GM23338 (cell line): ENCODE data around the gene CHRM5.

Experiments used
- CREB1 ChIP-seq: fragments of 250-450 bp; sonication (Bioruptor Pico); IDR thresholded peaks from 2 replicates; pipeline ENCODE4 v1.5.0; 2020; ENCODE audit warnings: low read depth, mild to moderate bottlenecking, moderate library complexity
- EZH2 ChIP-seq: fragments of 200-600 bp; sonication (generic); IDR thresholded peaks from one replicate; pipeline ENCODE4 v1.8.0; 2017; ENCODE audit warnings: antibody characterized with exemption, mild to moderate bottlenecking, low read depth; ENCODE audit not compliant: unreplicated experiment
- EZH2phosphoT487 ChIP-seq: fragments of 200-600 bp; sonication (generic); IDR thresholded peaks from one replicate; pipeline ENCODE4 v1.8.1; 2018; ENCODE audit warnings: antibody characterized with exemption; ENCODE audit not compliant: unreplicated experiment
- JUNB ChIP-seq: IDR thresholded peaks from one replicate; pipeline ENCODE4 v1.6.1; 2016; ENCODE audit warnings: antibody characterized with exemption; ENCODE audit not compliant: unreplicated experiment
- NANOG ChIP-seq: IDR thresholded peaks from 2 replicates; pipeline ENCODE4 v1.6.1; 2016; ENCODE audit warnings: antibody characterized with exemption, borderline replicate concordance
- POLR2AphosphoS5 ChIP-seq: IDR thresholded peaks from 2 replicates; pipeline ENCODE4 v1.6.1; 2016; ENCODE audit warnings: antibody characterized with exemption, low read depth
- STAT1 ChIP-seq: IDR thresholded peaks from one replicate; pipeline ENCODE4 v1.6.1; 2016; ENCODE audit warnings: antibody characterized with exemption; ENCODE audit not compliant: unreplicated experiment
- ZNF114 ChIP-seq: fragments of 250-450 bp; sonication (Bioruptor Pico); IDR thresholded peaks from 2 replicates; pipeline ENCODE4 v1.5.0; 2020; ENCODE audit warnings: mild to moderate bottlenecking, moderate library complexity
- ZNF331 ChIP-seq: fragments of 250-450 bp; sonication (Bioruptor Pico); IDR thresholded peaks from 2 replicates; pipeline ENCODE4 v1.5.0; 2020; ENCODE audit warnings: low read depth, mild to moderate bottlenecking, moderate library complexity
- TF ChIP-seq, protein P1 (sequence below), 2 experiments: fragments of 200-600 bp in 1 of 2; sonication (generic) in 1 of 2; conservative IDR thresholded peaks; 2 replicates each; pipeline versions ENCODE4 v1.5.1 to v1.6.1; 2016 to 2017; ENCODE audit warnings: antibody characterized with exemption in 2 of 2, low read depth in 2 of 2, mild to moderate bottlenecking in 2 of 2, moderate library complexity in 1 of 2
- TF ChIP-seq, protein P2 (sequence below): IDR thresholded peaks from 2 replicates; pipeline ENCODE4 v1.6.1; 2016; ENCODE audit warnings: antibody characterized with exemption
- TF ChIP-seq, protein P3 (sequence below): IDR thresholded peaks from one replicate; pipeline ENCODE4 v1.6.1; 2018; ENCODE audit warnings: antibody characterized with exemption; ENCODE audit not compliant: unreplicated experiment
- TF ChIP-seq, protein P4 (sequence below): fragments of 250-450 bp; sonication (Bioruptor Pico); IDR thresholded peaks from 2 replicates; pipeline ENCODE4 v1.5.0; 2020; ENCODE audit warnings: mild to moderate bottlenecking, moderate library complexity

DNA sequence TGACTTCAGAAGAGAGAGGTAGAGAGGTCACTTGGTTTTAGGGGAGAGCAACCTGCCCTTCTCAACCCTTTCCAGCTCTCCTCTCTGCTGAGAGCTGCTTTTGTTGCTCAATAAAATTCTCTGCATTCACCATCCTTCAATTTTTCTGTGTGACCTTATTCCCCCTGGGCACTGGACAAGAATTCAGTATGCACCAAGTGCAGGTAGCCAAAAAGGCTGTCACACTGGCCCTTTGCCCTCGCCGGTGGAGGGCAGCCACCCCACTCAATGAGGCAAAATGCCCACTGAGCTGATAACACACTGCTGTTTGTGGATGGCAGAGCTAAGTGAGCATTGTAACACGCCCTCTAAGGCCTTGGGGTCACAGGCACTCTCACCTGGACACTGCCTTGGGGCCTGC is 146.4 kb downstream of the CHRM5 start:
- TF ChIP-seq POLR2AphosphoS5, result no peak
- TF ChIP-seq, protein P1, sequence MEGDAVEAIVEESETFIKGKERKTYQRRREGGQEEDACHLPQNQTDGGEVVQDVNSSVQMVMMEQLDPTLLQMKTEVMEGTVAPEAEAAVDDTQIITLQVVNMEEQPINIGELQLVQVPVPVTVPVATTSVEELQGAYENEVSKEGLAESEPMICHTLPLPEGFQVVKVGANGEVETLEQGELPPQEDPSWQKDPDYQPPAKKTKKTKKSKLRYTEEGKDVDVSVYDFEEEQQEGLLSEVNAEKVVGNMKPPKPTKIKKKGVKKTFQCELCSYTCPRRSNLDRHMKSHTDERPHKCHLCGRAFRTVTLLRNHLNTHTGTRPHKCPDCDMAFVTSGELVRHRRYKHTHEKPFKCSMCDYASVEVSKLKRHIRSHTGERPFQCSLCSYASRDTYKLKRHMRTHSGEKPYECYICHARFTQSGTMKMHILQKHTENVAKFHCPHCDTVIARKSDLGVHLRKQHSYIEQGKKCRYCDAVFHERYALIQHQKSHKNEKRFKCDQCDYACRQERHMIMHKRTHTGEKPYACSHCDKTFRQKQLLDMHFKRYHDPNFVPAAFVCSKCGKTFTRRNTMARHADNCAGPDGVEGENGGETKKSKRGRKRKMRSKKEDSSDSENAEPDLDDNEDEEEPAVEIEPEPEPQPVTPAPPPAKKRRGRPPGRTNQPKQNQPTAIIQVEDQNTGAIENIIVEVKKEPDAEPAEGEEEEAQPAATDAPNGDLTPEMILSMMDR (conservative IDR thresholded peaks at IDR 0.05; ENCODE audit: low read depth in 2 of 2), result no peak
- no peak for TF ChIP-seq CREB1 (CRISPR knock-in tag)
- no peak for TF ChIP-seq EZH2
- no peak for TF ChIP-seq NANOG
- no peak for TF ChIP-seq JUNB
- no peak for TF ChIP-seq STAT1
- TF ChIP-seq, protein P2, sequence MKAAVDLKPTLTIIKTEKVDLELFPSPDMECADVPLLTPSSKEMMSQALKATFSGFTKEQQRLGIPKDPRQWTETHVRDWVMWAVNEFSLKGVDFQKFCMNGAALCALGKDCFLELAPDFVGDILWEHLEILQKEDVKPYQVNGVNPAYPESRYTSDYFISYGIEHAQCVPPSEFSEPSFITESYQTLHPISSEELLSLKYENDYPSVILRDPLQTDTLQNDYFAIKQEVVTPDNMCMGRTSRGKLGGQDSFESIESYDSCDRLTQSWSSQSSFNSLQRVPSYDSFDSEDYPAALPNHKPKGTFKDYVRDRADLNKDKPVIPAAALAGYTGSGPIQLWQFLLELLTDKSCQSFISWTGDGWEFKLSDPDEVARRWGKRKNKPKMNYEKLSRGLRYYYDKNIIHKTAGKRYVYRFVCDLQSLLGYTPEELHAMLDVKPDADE, result no peak
- TF ChIP-seq EZH2phosphoT487, result no peak
- TF ChIP-seq, protein P3, sequence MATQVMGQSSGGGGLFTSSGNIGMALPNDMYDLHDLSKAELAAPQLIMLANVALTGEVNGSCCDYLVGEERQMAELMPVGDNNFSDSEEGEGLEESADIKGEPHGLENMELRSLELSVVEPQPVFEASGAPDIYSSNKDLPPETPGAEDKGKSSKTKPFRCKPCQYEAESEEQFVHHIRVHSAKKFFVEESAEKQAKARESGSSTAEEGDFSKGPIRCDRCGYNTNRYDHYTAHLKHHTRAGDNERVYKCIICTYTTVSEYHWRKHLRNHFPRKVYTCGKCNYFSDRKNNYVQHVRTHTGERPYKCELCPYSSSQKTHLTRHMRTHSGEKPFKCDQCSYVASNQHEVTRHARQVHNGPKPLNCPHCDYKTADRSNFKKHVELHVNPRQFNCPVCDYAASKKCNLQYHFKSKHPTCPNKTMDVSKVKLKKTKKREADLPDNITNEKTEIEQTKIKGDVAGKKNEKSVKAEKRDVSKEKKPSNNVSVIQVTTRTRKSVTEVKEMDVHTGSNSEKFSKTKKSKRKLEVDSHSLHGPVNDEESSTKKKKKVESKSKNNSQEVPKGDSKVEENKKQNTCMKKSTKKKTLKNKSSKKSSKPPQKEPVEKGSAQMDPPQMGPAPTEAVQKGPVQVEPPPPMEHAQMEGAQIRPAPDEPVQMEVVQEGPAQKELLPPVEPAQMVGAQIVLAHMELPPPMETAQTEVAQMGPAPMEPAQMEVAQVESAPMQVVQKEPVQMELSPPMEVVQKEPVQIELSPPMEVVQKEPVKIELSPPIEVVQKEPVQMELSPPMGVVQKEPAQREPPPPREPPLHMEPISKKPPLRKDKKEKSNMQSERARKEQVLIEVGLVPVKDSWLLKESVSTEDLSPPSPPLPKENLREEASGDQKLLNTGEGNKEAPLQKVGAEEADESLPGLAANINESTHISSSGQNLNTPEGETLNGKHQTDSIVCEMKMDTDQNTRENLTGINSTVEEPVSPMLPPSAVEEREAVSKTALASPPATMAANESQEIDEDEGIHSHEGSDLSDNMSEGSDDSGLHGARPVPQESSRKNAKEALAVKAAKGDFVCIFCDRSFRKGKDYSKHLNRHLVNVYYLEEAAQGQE, result no peak
- TF ChIP-seq ZNF331 (CRISPR knock-in tag), result no peak
- TF ChIP-seq ZNF114 (CRISPR knock-in tag), result no peak
- TF ChIP-seq, protein P4, sequence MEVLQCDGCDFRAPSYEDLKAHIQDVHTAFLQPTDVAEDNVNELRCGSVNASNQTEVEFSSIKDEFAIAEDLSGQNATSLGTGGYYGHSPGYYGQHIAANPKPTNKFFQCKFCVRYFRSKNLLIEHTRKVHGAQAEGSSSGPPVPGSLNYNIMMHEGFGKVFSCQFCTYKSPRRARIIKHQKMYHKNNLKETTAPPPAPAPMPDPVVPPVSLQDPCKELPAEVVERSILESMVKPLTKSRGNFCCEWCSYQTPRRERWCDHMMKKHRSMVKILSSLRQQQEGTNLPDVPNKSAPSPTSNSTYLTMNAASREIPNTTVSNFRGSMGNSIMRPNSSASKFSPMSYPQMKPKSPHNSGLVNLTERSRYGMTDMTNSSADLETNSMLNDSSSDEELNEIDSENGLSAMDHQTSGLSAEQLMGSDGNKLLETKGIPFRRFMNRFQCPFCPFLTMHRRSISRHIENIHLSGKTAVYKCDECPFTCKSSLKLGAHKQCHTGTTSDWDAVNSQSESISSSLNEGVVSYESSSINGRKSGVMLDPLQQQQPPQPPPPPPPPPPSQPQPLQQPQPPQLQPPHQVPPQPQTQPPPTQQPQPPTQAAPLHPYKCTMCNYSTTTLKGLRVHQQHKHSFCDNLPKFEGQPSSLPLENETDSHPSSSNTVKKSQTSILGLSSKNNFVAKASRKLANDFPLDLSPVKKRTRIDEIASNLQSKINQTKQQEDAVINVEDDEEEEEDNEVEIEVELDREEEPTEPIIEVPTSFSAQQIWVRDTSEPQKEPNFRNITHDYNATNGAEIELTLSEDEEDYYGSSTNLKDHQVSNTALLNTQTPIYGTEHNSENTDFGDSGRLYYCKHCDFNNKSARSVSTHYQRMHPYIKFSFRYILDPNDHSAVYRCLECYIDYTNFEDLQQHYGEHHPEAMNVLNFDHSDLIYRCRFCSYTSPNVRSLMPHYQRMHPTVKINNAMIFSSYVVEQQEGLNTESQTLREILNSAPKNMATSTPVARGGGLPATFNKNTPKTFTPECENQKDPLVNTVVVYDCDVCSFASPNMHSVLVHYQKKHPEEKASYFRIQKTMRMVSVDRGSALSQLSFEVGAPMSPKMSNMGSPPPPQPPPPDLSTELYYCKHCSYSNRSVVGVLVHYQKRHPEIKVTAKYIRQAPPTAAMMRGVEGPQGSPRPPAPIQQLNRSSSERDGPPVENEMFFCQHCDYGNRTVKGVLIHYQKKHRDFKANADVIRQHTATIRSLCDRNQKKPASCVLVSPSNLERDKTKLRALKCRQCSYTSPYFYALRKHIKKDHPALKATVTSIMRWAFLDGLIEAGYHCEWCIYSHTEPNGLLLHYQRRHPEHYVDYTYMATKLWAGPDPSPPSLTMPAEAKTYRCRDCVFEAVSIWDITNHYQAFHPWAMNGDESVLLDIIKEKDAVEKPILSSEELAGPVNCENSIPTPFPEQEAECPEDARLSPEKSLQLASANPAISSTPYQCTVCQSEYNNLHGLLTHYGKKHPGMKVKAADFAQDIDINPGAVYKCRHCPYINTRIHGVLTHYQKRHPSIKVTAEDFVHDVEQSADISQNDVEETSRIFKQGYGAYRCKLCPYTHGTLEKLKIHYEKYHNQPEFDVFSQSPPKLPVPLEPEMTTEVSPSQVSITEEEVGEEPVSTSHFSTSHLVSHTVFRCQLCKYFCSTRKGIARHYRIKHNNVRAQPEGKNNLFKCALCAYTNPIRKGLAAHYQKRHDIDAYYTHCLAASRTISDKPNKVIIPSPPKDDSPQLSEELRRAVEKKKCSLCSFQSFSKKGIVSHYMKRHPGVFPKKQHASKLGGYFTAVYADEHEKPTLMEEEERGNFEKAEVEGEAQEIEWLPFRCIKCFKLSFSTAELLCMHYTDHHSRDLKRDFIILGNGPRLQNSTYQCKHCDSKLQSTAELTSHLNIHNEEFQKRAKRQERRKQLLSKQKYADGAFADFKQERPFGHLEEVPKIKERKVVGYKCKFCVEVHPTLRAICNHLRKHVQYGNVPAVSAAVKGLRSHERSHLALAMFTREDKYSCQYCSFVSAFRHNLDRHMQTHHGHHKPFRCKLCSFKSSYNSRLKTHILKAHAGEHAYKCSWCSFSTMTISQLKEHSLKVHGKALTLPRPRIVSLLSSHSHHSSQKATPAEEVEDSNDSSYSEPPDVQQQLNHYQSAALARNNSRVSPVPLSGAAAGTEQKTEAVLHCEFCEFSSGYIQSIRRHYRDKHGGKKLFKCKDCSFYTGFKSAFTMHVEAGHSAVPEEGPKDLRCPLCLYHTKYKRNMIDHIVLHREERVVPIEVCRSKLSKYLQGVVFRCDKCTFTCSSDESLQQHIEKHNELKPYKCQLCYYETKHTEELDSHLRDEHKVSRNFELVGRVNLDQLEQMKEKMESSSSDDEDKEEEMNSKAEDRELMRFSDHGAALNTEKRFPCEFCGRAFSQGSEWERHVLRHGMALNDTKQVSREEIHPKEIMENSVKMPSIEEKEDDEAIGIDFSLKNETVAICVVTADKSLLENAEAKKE (CRISPR knock-in tag), result no peak
